A673 (cell line): Measurements from ENCODE around the gene GABRG3. TPM values are rescaled to one million over a fixed set of nuclear protein-coding genes. Genes with fewer than 3 reads are reported as not detected.

ENCODE experiments used
- BruUV-seq: library from RNA; stranded (reverse); fragments of 400-500 nt; replicated peaks from 2 replicates; lab custom pipeline; 2021; lab: Mats Ljungman, UMichigan
- CTCF ChIA-PET: fragments of 300-600 bp; sonication (Branson Sonifier 250); formaldehyde crosslinking; loops from one replicate; lab custom pipeline; 2022; ENCODE audit warnings: antibody characterized with exemption; lab: Charles Lee
- POLR2A ChIA-PET: fragments of 300-600 bp; sonication (Branson Sonifier 250); formaldehyde crosslinking; loops from one replicate; lab custom pipeline; 2022; ENCODE audit warnings: antibody characterized with exemption; ENCODE audit not compliant: low non-redundant PET; lab: Charles Lee
- DNase-seq: peaks from one replicate; pipeline ENCODE4 v3.0.0-alpha.2; 2015; ENCODE audit warnings: low spot score
- H3K27ac ChIP-seq: fragments of 200-600 bp; sonication (generic); 2 replicates; pipeline ENCODE4 v1.5.1; 2016; ENCODE audit warnings: mixed run types, low read depth, mild to moderate bottlenecking, mixed read lengths, antibody characterized with exemption, low read length; ENCODE audit not compliant: poor library complexity, severe bottlenecking
- H3K27me3 ChIP-seq: fragments of 200-600 bp; sonication (generic); replicated peaks from 2 replicates; pipeline ENCODE4 v1.6.1; 2017; ENCODE audit warnings: mixed run types, low read depth, mild to moderate bottlenecking, mixed read lengths, antibody characterized with exemption, low read length; ENCODE audit not compliant: insufficient read depth, poor library complexity
- H3K36me3 ChIP-seq: fragments of 200-600 bp; sonication (generic); 2 replicates; pipeline ENCODE4 v1.6.1; 2016; ENCODE audit warnings: mixed run types, mild to moderate bottlenecking, mixed read lengths, antibody characterized with exemption, low read length; ENCODE audit not compliant: insufficient read depth, poor library complexity, severe bottlenecking
- H3K4me1 ChIP-seq: fragments of 200-600 bp; sonication (generic); 2 replicates; pipeline ENCODE4 v1.6.1; 2017; ENCODE audit warnings: mixed run types, mild to moderate bottlenecking, mixed read lengths, antibody characterized with exemption, low read length; ENCODE audit not compliant: insufficient read depth, poor library complexity, severe bottlenecking
- H3K4me3 ChIP-seq: fragments of 200-600 bp; sonication (generic); 2 replicates; pipeline ENCODE4 v1.5.1; 2016; ENCODE audit warnings: low read depth, mixed run types, mild to moderate bottlenecking, mixed read lengths, low read length; ENCODE audit not compliant: poor library complexity, severe bottlenecking
- H3K9me3 ChIP-seq: fragments of 200-600 bp; sonication (generic); 2 replicates; pipeline ENCODE4 v1.6.1; 2016; ENCODE audit warnings: mixed run types, low read depth, mild to moderate bottlenecking, mixed read lengths, antibody characterized with exemption, low read length; ENCODE audit not compliant: poor library complexity, severe bottlenecking
- EZH2 ChIP-seq: fragments of 200-600 bp; sonication (generic); IDR thresholded peaks from 2 replicates; pipeline ENCODE4 v1.6.1; 2017; ENCODE audit warnings: borderline replicate concordance, low read depth, mild to moderate bottlenecking, mixed read lengths, antibody characterized with exemption, low read length; ENCODE audit not compliant: poor library complexity, severe bottlenecking
- intact Hi-C: fragments of 100-400 bp; cut with micrococcal nuclease; formaldehyde crosslinking; loops from one replicate; pipeline ENCODE4 v1.10.0; 2022; ENCODE audit not compliant: unreplicated experiment
- total RNA-seq: library from RNA; stranded (reverse); gene quantifications from 2 replicates; pipeline ENCODE4 v1.2.3, GENCODE V29; 2021
- TF ChIP-seq, protein P1 (sequence below): fragments of 300-800, 200-600 bp; sonication (generic); conservative IDR thresholded peaks from 2 replicates; pipeline ENCODE4 v1.5.1; 2017; ENCODE audit warnings: low read depth, mild to moderate bottlenecking, antibody characterized with exemption, low read length, moderate library complexity, mixed read lengths

Gene GABRG3
- total RNA-seq, 1 experiment from 2014 or later = not detected

DNA sequence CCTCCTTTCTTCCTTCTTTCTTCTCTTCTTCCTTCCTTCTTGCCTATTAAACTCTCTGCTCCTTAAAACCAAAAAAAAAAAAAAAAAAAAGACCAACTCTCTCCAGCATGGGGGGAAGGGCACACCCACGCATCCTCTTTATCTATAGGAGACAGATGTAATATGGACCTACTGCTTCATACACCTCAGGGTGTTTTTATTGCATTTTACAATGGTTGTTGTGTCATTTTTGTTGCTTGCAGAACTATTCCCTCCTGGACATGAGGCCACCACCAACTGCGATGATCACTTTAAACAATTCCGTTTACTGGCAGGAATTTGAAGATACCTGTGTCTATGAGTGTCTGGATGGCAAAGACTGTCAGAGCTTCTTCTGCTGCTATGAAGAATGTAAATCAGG lies 561.4 kb downstream of the GABRG3 start:
- intact Hi-C loops = no loop called here
- TF ChIP-seq, protein P1, sequence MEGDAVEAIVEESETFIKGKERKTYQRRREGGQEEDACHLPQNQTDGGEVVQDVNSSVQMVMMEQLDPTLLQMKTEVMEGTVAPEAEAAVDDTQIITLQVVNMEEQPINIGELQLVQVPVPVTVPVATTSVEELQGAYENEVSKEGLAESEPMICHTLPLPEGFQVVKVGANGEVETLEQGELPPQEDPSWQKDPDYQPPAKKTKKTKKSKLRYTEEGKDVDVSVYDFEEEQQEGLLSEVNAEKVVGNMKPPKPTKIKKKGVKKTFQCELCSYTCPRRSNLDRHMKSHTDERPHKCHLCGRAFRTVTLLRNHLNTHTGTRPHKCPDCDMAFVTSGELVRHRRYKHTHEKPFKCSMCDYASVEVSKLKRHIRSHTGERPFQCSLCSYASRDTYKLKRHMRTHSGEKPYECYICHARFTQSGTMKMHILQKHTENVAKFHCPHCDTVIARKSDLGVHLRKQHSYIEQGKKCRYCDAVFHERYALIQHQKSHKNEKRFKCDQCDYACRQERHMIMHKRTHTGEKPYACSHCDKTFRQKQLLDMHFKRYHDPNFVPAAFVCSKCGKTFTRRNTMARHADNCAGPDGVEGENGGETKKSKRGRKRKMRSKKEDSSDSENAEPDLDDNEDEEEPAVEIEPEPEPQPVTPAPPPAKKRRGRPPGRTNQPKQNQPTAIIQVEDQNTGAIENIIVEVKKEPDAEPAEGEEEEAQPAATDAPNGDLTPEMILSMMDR = no peak
- no peak for TF ChIP-seq EZH2
- BruUV-seq = no TSS peak
- Histone ChIP-seq H3K36me3 (no peaks in the 10 kb centered on the region), H3K27ac (no peak overlapping the region), H3K4me3 (no peak overlapping the region), H3K4me1 (no peaks in the 10 kb centered on the region), H3K27me3 (no peaks in the 10 kb centered on the region), H3K9me3 (peaks cover 45% of the 10 kb centered on the region)
- DNase-seq = no peak
- ChIA-PET POLR2A (no interaction called here), CTCF (no interaction called here)

DNA sequence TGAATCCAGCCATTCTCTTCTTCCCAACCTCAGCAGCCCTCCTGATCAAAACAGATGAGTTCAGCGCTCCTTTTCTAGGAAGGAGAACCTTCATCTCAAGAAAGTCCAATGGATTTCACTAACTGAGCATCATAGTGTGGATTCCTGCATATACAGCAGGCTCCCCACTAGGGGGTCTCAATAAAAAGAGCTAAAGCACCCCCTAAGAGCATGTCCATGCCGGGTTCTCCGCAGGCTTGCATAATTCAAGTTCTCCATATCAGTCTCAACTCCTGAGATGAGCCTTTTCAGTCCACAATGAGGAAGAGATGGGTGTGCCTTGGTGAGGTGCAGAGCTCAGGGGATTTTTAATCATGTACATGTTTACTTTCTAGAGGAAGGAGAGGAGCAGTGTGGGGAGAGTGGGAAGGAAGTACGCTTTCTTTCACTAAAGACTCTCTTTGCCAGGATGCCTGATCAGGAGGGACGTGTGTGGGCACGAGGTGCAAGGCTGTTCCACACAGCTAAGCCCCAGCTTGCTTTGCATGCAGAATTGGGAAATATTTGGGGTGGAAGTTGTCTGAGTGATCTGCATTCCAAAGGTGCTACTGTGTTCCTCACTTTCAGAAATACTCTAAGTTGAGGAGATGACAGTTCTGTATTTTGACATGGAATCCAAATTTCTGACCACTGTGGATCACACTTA lies 564.6 kb downstream of the GABRG3 start:
- TF ChIP-seq, protein P1 = no peak
- TF ChIP-seq EZH2 = no peak
- no peak for DNase-seq
- ChIA-PET POLR2A (no interaction called here), CTCF (no interaction called here)
- H3K4me1 ChIP-seq = no peaks in the 10 kb centered on the region
- H3K27ac ChIP-seq = no peak overlapping the region
- no peaks in the 10 kb centered on the region for H3K27me3 ChIP-seq
- intact Hi-C loops = no loop called here
- no peak overlapping the region for H3K4me3 ChIP-seq
- no peaks in the 10 kb centered on the region for H3K36me3 ChIP-seq
- peaks cover 43% of the 10 kb centered on the region for H3K9me3 ChIP-seq
- BruUV-seq = no TSS peak

DNA sequence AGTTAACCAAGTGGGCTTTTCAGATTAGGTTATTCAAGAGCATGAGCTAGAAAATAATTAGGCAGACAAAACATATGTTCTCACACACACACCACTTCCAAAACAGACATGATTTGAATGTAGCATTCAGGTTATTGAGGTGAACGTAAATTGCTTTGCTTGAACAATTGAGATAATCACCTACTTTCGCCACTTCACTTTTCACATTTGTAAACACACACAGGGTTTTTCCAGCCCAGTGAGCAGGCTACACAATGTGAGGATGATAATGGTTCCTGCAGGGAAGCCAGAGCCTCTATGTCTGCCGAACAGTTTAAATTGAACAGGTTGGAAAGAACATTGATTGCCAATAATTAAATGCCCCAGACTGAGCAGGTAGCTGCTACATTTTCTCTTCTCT lies 567.3 kb downstream of the GABRG3 start:
- intact Hi-C loops = no loop called here
- H3K4me1 ChIP-seq = no peaks in the 10 kb centered on the region
- peaks cover 36% of the 10 kb centered on the region for H3K9me3 ChIP-seq
- H3K27ac ChIP-seq = no peak overlapping the region
- CTCF ChIA-PET = no interaction called here
- no peak overlapping the region for H3K4me3 ChIP-seq
- no TSS peak for BruUV-seq
- no peak for TF ChIP-seq EZH2
- TF ChIP-seq, protein P1 = no peak
- no peaks in the 10 kb centered on the region for H3K36me3 ChIP-seq
- H3K27me3 ChIP-seq = no peaks in the 10 kb centered on the region
- POLR2A ChIA-PET = no interaction called here
- no peak for DNase-seq
